HG02763 (cell line): ENCODE data around the gene SAA2.
"Not testable (repeated sequence)": the region's sequence is repeated elsewhere in the genome, so short reads cannot be mapped to it uniquely, and the experiment has no call there.

Source experiments
- ATAC-seq: cut with Tn5 transposase; IDR thresholded peaks from one replicate; pipeline ENCODE4 v1.9.1; 2021; ENCODE audit warnings: mild to moderate bottlenecking, moderate library complexity; ENCODE audit not compliant: unreplicated experiment

Gene SAA2

DNA sequence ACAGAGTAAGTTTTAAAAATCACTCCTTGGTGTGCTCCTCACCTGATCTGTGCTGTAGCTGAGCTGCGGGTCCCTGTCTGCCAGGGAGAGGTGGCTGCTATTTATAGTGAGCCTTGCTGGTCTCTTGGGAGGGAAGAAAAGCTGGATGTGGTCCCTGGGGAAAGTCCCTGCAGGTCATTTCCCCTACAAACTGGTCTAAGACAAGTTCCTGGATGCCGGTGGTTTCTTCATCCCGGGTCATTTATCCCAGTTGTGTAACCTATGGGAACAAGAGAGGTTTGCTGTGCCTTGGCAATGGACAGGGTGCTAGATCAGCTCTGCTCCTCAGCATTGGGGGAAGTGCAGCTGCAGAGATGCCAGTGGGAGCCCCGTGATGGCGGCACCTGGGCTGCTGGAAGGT is at the start of gene SAA2:
Gene SAA2, minus strand, starts transcription at position 108 of the 400 bp plus-strand sequence. CDS start 657 bp downstream, outside the sequence.
- no peak for ATAC-seq

DNA sequence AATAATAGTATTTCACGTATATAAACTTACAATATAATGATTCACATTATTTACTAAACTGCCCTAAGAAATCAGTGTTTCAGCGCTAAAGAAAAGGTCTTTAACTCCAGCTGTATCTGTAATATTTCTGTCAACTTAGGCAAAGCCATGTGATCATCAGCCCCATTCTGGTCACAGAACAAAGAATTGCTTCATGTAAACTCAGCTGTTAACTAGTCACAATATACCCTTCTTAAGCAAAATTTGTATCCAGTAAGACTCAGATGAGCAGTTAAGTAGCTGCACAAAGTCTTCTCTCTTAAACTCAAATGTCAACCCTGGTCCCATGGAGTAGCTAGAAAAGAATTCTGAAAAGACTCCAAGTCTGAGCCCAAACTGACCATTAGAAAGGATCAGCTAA is 46.8 kb upstream of the SAA2 start:
- no peak for ATAC-seq

DNA sequence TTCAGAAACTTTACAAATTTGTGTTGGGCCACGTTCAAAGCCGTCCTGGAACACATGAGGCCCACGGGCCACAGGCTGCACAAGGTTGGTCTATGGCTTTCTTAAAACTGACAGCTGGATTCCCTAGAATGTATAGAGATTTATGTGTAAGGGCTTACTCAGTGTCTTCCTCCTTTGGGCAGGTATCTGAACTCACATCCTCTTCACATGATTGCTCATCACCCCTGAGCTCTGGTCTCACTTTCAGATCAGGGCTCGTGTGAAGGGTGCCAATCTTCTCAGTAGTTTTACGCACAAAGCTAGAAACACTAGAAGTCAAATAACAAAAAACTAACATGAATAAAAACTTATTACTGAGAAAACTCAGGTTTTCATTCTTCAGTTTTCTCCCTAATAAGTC is 46.4 kb upstream of the SAA2 start:
- no peak for ATAC-seq

- no peak for ATAC-seq
Measured at GRCh38 chr11:18288911-18289310, 40.4 kb upstream of the SAA2 start.

GRCh38 chr11:18285841-18286240 is 37.4 kb upstream of the SAA2 start:
- no peak for ATAC-seq

DNA sequence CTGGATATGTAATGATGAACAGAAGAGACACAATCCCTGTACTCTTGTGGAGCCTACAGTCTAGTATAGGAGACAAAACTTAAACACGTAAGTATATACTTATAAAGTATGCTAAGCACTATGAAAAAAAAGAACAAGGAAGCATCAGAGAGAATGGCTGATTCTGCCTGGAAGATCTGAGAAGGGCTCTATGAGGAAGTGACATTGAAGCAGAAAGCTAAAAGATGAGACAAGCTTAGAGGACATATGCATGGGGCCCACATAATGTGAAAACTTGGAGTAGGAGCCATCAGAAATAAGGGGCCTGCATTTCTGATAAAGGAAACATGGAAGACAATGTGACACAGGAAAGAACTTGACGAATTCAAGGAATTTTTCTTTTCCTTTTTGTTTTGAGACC is 34.2 kb upstream of the SAA2 start:
- no peak for ATAC-seq

- ATAC-seq = peak; percentile 88
Measured at GRCh38 chr11:18280438-18281045, 32.1 kb upstream of the SAA2 start.

DNA sequence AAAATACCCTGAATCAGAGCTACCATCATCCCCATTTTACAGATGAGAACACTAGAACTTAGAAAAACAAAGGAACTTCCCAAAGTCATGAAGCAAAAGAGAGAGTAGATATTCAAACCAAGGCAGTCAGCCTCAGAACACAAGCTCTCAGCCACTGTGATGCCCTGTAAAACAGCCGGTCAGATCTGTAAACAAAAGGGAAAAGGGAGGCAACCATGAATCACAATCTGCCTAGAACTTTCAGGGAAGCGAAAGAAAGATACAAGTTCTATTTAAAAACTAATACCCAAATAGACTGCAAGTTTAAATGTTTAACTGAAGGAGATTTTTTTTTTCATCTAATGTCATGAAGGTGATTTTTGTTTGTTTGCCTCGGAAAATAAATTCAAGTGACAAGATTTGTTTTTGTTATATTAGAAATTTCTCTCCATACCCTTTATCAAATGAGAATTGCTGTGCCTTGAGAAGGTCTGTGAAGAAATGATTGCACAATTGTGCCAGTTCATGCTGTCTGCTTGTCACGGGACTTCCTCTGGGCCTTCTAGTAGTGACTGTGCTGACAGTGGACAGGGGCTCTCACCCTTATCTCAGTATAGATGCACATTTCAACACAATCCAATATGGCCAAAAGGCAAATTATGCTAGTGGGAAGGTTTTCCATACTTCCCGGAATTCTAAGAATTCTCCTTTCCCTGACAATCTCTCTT is 29.2 kb upstream of the SAA2 start:
- ATAC-seq = no peak

DNA sequence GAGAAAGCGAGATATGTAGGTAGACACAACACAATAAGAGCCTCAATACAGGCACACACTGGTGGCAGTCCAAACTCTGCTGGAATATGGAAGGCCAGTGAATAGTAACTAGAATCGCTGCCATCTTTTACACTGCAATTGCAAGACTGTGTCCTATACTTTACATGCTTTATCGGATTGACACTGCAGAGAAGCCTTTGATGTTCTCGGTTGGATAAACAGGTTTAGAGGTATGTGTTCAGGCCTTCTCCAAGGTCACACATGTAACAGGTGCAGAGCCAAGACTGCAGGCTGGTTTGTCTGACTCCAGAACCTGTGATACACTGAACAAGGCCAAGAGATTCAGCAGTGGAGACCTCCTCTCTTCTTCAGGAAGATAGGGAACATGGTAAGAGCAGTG is 22.7 kb upstream of the SAA2 start:
- no peak for ATAC-seq

DNA sequence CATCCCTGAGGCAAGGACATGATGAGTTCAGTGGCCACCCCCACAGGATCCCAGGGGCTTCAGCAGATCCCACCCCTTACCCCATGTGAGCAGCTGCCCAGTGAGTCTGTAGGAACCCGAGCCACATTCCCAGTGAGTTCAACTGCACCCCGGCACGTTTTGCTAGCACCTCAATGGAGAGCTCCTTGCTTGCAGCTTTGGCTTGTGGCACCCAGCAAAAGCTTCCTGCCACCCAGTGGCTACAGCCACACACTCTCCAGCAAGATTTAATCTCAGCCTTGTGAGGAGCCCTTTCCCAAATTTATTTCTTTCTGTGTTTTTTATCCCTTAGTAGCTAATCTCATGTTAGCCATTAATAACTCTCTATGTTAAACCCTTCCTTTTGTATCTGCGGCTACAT is 21.6 kb upstream of the SAA2 start:
- ATAC-seq = no peak

GRCh38 chr11:18269252-18269651 is 20.8 kb upstream of the SAA2 start:
- ATAC-seq = not testable (repeated sequence)

- peak; percentile 66 for ATAC-seq
Measured at GRCh38 chr11:18267335-18268133, 19.1 kb upstream of the SAA2 start.

DNA sequence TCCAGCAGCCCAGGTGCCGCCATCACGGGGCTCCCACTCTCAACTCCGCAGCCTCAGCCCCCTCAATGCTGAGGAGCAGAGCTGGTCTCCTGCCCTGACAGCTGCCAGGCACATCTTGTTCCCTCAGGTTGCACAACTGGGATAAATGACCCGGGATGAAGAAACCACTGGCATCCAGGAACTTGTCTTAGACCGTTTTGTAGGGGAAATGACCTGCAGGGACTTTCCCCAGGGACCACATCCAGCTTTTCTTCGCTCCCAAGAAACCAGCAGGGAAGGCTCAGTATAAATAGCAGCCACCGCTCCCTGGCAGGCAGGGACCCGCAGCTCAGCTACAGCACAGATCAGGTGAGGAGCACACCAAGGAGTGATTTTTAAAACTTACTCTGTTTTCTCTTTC is 17.5 kb upstream of the SAA2 start, which contains the start of gene SAA1:
Gene SAA1, plus strand, starts transcription at position 316 of the 400 bp plus-strand sequence. CDS start 624 bp downstream, outside the sequence.
- no peak for ATAC-seq

DNA sequence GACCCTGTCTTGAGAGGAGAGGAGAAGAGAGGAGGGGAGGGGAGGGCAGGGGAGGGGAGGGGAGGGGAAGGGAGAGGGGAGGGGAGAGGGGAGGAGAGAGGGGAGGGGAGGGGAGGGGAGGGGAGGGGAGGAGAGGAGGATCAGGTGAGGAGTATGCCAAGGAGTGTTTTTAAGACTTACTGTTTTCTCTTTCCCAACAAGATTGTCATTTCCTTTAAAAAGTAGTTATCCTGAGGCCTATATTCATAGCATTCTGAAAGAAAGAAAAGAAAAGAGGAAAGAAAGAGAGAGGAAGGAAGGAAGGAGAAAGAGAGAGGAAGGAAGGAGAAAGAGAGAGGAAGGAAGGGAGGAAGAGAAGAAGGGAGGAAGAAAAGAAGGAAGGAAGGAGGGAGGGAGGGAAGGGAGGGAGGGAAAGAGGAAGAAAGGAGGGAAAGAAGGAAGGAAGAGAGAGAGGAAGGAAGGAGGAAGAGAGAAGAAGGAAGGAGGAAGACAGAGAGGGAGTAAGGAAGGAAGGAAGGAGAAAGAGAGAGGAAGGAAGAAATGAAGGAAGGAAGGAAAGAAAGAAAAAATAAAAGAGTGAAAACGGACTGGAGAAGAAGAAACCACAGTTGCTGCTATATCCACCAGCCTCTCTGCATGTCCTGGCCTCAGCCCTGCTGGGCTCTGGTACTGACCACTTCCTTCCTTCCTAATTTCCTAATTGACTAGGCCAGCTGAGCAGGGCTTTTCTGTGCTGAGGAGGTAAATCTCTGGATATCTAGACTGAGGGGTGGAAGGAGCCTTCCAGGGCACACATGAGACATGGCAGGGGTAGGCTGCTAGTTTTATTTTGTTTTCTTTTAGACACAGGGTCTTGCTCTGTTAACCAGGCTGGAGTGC is 16.4 kb upstream of the SAA2 start:
- no peak for ATAC-seq

DNA sequence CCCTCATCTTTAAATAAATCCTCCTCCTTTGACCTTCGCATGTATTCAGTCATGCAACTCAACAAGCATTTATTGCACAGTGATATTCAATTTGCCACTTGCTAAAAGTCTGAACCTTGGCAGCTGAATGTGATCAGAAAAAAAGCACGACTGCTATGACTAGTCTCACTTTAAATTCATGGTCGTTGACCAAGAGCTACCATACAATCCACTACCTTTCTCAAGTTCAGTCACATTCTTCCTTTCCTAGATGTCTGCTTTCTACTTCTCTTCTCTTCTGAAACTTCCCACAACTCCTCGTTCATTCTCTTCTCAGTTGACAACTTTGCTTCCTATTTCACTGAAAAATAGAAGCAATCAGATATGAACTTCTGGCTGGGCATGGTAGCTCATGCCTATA is 15.6 kb upstream of the SAA2 start:
- ATAC-seq = no peak

DNA sequence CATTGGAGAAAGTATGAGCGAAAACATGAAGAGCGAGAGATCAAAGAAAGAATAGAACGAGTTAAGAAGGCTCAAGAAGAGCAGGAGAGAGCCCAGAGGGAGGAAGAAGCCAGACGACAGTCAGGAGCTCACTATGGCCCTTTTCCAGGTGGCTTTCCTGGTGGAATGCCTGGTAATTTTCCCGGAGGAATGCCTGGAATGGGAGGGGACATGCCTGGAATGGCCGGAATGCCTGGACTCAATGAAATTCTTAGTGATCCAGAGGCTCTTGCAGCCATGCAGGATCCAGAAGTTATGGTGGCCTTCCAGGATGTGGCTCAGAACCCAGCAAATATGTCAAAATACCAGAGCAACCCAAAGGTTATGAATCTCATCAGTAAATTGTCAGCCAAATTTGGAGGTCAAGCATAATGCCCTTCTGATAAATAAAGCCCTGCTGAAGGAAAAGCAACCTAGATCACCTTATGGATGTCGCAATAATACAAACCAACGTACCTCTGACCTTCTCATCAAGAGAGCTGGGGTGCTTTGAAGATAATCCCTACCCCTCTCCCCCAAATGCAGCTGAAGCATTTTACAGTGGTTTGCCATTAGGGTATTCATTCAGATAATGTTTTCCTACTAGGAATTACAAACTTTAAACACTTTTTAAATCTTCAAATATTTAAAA is 14.3 kb upstream of the SAA2 start:
- not testable (repeated sequence) for ATAC-seq

DNA sequence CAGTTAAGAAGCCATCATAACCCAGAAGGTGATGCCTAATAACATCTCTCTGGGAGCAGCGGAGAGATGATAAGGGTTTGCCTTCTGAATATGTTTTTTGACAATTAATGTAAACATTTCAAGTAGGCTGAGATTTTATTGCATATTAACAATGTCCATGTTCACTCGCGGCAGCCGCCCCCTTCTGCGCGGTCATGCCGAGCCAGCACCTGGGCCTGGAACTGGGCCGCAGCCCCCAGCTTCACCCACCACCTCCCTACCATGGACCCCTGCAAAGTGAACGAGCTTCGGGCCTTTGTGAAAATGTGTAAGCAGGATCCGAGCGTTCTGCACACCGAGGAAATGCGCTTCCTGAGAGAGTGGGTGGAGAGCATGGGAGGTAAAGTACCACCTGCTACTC is 13.3 kb upstream of the SAA2 start:
- ATAC-seq = no peak

- ATAC-seq = no peak
Measured at GRCh38 chr11:18259259-18259658, 10.8 kb upstream of the SAA2 start.

DNA sequence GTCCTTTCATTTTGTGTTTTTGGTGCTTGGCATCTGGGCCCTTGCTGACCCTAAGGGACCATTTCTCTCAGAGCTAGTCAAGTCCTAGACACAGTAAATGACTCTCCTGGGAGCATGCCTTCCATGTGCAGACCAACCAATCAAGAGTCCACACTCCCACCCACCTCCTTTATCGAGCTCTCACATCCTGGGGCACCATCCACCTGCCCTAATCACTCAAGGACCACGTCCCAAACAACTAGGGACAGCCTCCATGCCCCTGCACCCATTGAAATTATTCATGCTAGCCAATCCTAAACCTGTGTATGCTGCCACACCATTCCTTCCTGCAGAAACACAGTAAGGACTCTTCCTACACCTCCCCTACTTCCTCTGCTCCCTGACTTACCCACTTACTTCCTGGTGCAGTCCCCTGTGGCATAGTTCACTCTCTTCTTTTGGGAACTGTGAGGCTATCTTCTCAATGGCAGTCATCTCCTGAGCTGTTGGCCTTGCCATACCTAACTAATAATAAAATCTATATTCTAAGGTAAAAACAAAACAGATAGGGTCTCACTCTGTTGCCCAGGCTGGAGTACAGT is 6.4 kb upstream of the SAA2 start:
- ATAC-seq = no peak

DNA sequence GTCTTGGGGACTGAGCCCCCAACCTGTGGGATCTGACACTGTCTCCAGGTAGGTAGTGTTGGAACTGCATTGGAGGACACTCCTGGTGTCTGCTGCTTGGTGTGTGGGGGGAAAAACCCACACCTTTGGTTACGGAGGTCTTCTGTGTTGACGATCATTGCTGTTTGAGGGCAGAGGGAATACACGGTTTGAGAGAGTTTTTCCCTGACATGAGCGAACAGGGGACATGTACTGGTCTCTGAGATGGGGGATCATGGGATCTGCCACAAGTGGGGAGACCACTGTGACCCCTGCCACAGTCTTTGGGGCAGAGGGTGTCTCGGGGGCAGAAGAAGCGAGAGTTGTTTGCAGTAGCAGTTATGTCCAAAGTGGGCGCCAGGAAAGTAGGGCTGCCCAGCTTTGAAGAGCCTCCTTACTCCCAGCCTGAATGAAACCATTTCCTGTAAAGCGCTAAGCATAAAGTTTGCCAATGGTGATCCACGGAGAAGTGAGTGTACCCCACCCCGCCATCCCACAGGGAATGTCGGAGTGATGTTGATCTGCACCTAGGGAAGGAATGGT is 5.4 kb upstream of the SAA2 start:
- ATAC-seq = no peak
